ENCODE data around the gene CD163L1. TPM values are rescaled to one million over a fixed set of nuclear protein-coding genes. Genes with fewer than 3 reads are reported as not detected.
A peak's percentile ranks its signal among the peaks of the same experiment; 100 is the strongest.

The CD163L1 gene
- total and polyA plus RNA-seq, 3 experiments from 2014 or later: 0.24 to 0.71 TPM; not detected in 1

GRCh38 chr12:7319930-7320329 is 124.0 kb downstream of the CD163L1 start:
- no peak for DNase-seq
- Histone ChIP-seq H3K4me1 (ENCODE audit: insufficient read depth, low read length) (no peaks in the 10 kb centered on the region), H3K36me3 (ENCODE audit: insufficient read depth, low read length) (no peaks in the 10 kb centered on the region), H3K27ac (ENCODE audit: low read depth, low read length) (no peak overlapping the region), H3K9me3 (ENCODE audit: low read length) (no peaks in the 10 kb centered on the region), H3K4me3 (ENCODE audit: low read length) (no peak overlapping the region), H3K27me3 (ENCODE audit: insufficient read depth, low read length, poor library complexity, severe bottlenecking) (no peaks in the 10 kb centered on the region)
- Mint-ChIP-seq H3K27me3 (no peaks in the 10 kb centered on the region), H3K4me3 (no peak overlapping the region), H3K36me3 (no peaks in the 10 kb centered on the region), H3K27ac (no peak overlapping the region), H3K4me1 (no peaks in the 10 kb centered on the region), H3K9me3 (no peaks in the 10 kb centered on the region)
- POLR2A ChIA-PET: no interaction called here
- CTCF ChIA-PET: interaction anchor here (0.8 to 1.4 kb wide), 3 partner anchors 9 to 141 kb away, joined by 3 to 8 read pairs (median 3); no protein-coding TSS in a partner anchor

DNA sequence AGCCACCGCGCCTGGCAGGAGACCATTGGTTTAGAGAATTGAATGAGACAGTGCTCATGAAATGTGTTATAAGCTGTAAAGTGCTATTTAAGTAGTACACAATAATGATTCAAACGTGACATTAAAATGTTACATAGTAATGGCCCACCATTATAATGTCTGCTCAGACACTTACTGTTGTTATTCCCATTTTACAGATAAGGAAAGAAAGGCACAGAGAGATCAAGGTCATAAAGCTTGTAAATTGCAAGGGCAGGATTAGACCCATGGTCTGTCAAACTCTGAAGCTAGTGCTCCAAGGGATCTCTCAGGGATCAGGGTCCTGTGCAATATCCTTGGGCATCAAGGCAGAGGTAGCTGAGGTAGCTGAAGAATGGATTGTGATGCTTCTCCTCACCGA is 133.9 kb downstream of the CD163L1 start:
- DNase-seq: no peak
- Histone ChIP-seq H3K4me3 (ENCODE audit: low read length) (no peak overlapping the region), H3K27ac (ENCODE audit: low read depth, low read length) (no peak overlapping the region), H3K9me3 (ENCODE audit: low read length) (no peaks in the 10 kb centered on the region), H3K27me3 (ENCODE audit: insufficient read depth, low read length, poor library complexity, severe bottlenecking) (no peaks in the 10 kb centered on the region), H3K4me1 (ENCODE audit: insufficient read depth, low read length) (no peaks in the 10 kb centered on the region), H3K36me3 (ENCODE audit: insufficient read depth, low read length) (no peaks in the 10 kb centered on the region)
- H3K27ac Mint-ChIP-seq: peak overlapping the region in 1 of 8 donors; percentile 12
- ChIA-PET CTCF (interaction anchor here (1.0 kb wide), 1 partner anchor 9 kb away, joined by 3 read pairs; no protein-coding TSS in a partner anchor), POLR2A (no interaction called here)
- H3K27me3 Mint-ChIP-seq: peaks cover 2 to 6% of the 10 kb centered on the region in 2 donors
- H3K9me3 Mint-ChIP-seq: no peaks in the 10 kb centered on the region
- H3K4me3 Mint-ChIP-seq: no peak overlapping the region
- H3K36me3 Mint-ChIP-seq: no peaks in the 10 kb centered on the region
- H3K4me1 Mint-ChIP-seq: no peaks in the 10 kb centered on the region

Other genes starting within 250 kb of the CD163L1 start
- not detected for gene ACSM4, start 140.1 kb downstream of the CD163L1 start, total RNA-seq
- gene ACSM4, start 140.1 kb downstream of the CD163L1 start, polyA plus RNA-seq: not detected
- 1 to 10 TPM; 3.0 to 5.6 TPM for gene CD163, start 59.6 kb upstream of the CD163L1 start, total RNA-seq
- not detected for gene CD163, start 59.6 kb upstream of the CD163L1 start, polyA plus RNA-seq
- not detected for gene APOBEC1, start 221.8 kb upstream of the CD163L1 start, total RNA-seq
- gene APOBEC1, start 221.8 kb upstream of the CD163L1 start, polyA plus RNA-seq: not detected